WTC11 (cell line): ENCODE measurements around the gene GPR84. TPM values are rescaled to one million over a fixed set of nuclear protein-coding genes. Genes with fewer than 3 reads are reported as not detected.

Experiments used
- ATAC-seq: fragments of 200-7000 bp; cut with Tn5 transposase; 2 replicates; pipeline ENCODE4 v1.10.0; 2021; ENCODE audit warnings: mild to moderate bottlenecking, moderate library complexity
- CTCF ChIA-PET: fragments of 300-600 bp; sonication (Branson Sonifier 250); formaldehyde crosslinking; loops from one replicate; lab custom pipeline; 2021; ENCODE audit warnings: antibody characterized with exemption; lab: Charles Lee
- POLR2A ChIA-PET: fragments of 350-600 bp; sonication (Branson Sonifier 250); formaldehyde crosslinking; loops from one replicate; lab custom pipeline; 2021; ENCODE audit warnings: antibody characterized with exemption; lab: Charles Lee
- DNase-seq: peaks from one replicate; pipeline ENCODE4 v3.0.0; 2021; ENCODE audit warnings: low spot score
- H3K27ac Mint-ChIP-seq: 2 replicates; pipeline ENCODE4 v1.8.0; 2021; ENCODE audit warnings: mixed read lengths
- H3K27me3 Mint-ChIP-seq: 2 replicates; pipeline ENCODE4 v1.8.0; 2021; ENCODE audit warnings: low read depth, mild to moderate bottlenecking, moderate library complexity, mixed read lengths
- H3K36me3 Mint-ChIP-seq: 2 replicates; pipeline ENCODE4 v1.8.0; 2021; ENCODE audit warnings: mixed read lengths
- H3K4me1 Mint-ChIP-seq: 2 replicates; pipeline ENCODE4 v1.8.0; 2022; ENCODE audit warnings: mixed read lengths
- H3K4me3 Mint-ChIP-seq: 2 replicates; pipeline ENCODE4 v1.8.0; 2021; ENCODE audit warnings: mild to moderate bottlenecking, moderate library complexity, mixed read lengths
- H3K9me3 Mint-ChIP-seq: 2 replicates; pipeline ENCODE4 v1.8.0; 2021; ENCODE audit warnings: mixed read lengths
- CBFB ChIP-seq: sonication (generic); formaldehyde crosslinking; IDR thresholded peaks from 2 replicates; pipeline ENCODE4 v1.8.1; 2022; ENCODE audit warnings: mild to moderate bottlenecking, low read depth, missing genetic modification reagents
- FOXJ3 ChIP-seq: sonication (generic); formaldehyde crosslinking; IDR thresholded peaks from 2 replicates; pipeline ENCODE4 v1.9.0; 2021; ENCODE audit warnings: missing genetic modification reagents, mild to moderate bottlenecking, borderline replicate concordance
- GABPB1 ChIP-seq: sonication (generic); formaldehyde crosslinking; IDR thresholded peaks from 2 replicates; pipeline ENCODE4 v1.8.1; 2023; ENCODE audit warnings: mild to moderate bottlenecking, missing genetic modification reagents
- GRHL2 ChIP-seq: fragments of 250-450 bp; sonication (Bioruptor Pico); IDR thresholded peaks from 2 replicates; pipeline ENCODE4 v1.8.0; 2022; ENCODE audit warnings: mild to moderate bottlenecking, moderate library complexity; ENCODE audit not compliant: insufficient replicate concordance, severe bottlenecking
- HMGA2 ChIP-seq: fragments of 250-450 bp; sonication (Bioruptor Pico); IDR thresholded peaks from 2 replicates; pipeline ENCODE4 v1.4.0; 2021; ENCODE audit warnings: mild to moderate bottlenecking, moderate library complexity
- KAT7 ChIP-seq: sonication (generic); formaldehyde crosslinking; IDR thresholded peaks from 2 replicates; pipeline ENCODE4 v1.8.1; 2023; ENCODE audit warnings: missing genetic modification reagents, mild to moderate bottlenecking, borderline replicate concordance
- MXD4 ChIP-seq: fragments of 250-450 bp; sonication (Bioruptor Pico); IDR thresholded peaks from 2 replicates; pipeline ENCODE4 v1.8.0; 2021; ENCODE audit warnings: mild to moderate bottlenecking, moderate library complexity, borderline replicate concordance
- SOX15 ChIP-seq: fragments of 250-450 bp; sonication (Bioruptor Pico); IDR thresholded peaks from 2 replicates; pipeline ENCODE4 v1.9.0; 2021; ENCODE audit warnings: mild to moderate bottlenecking
- STAT6 ChIP-seq: sonication (generic); formaldehyde crosslinking; conservative IDR thresholded peaks from 2 replicates; pipeline ENCODE4 v1.8.1; 2023; ENCODE audit warnings: mild to moderate bottlenecking, low read depth, missing genetic modification reagents, moderate library complexity
- TEAD4 ChIP-seq: sonication (generic); formaldehyde crosslinking; IDR thresholded peaks from 2 replicates; pipeline ENCODE4 v1.8.0; 2022; ENCODE audit warnings: mild to moderate bottlenecking, missing genetic modification reagents
- TP53 ChIP-seq: sonication (generic); formaldehyde crosslinking; IDR thresholded peaks from 2 replicates; pipeline ENCODE4 v1.8.1; 2023; ENCODE audit warnings: mild to moderate bottlenecking, missing genetic modification reagents
- USF2 ChIP-seq: sonication (generic); formaldehyde crosslinking; IDR thresholded peaks from 2 replicates; pipeline ENCODE4 v1.8.1; 2023; ENCODE audit warnings: mild to moderate bottlenecking, missing genetic modification reagents, moderate library complexity
- ZBTB21 ChIP-seq: sonication (generic); formaldehyde crosslinking; IDR thresholded peaks from 2 replicates; pipeline ENCODE4 v1.8.1; 2023; ENCODE audit warnings: mild to moderate bottlenecking, missing genetic modification reagents, borderline replicate concordance
- ZNF121 ChIP-seq: sonication (generic); formaldehyde crosslinking; IDR thresholded peaks from 2 replicates; pipeline ENCODE4 v1.8.0; 2023; ENCODE audit warnings: missing genetic modification reagents
- ZNF232 ChIP-seq: sonication (generic); formaldehyde crosslinking; IDR thresholded peaks from 2 replicates; pipeline ENCODE4 v1.8.0; 2022; ENCODE audit warnings: mild to moderate bottlenecking, missing genetic modification reagents
- ZNF423 ChIP-seq: fragments of 250-450 bp; sonication (Bioruptor Pico); IDR thresholded peaks from 2 replicates; pipeline ENCODE4 v2.1.2; 2022; ENCODE audit warnings: mild to moderate bottlenecking, moderate library complexity
- total RNA-seq: library from RNA; stranded (reverse); gene quantifications from 3 replicates; pipeline ENCODE4 v1.2.3, GENCODE V29; 2021
- TF ChIP-seq, protein P1 (sequence below): fragments of 250-450 bp; sonication (Bioruptor Pico); IDR thresholded peaks from 2 replicates; pipeline ENCODE4 v2.1.2; 2022; ENCODE audit warnings: mild to moderate bottlenecking, moderate library complexity
- TF ChIP-seq, protein P2 (sequence below): fragments of 250-450 bp; sonication (Bioruptor Pico); conservative IDR thresholded peaks from 2 replicates; pipeline ENCODE4 v1.9.0; 2021; ENCODE audit warnings: mild to moderate bottlenecking
- TF ChIP-seq, protein P3 (sequence below): sonication (generic); formaldehyde crosslinking; IDR thresholded peaks from 2 replicates; pipeline ENCODE4 v1.8.1; 2023; ENCODE audit warnings: mild to moderate bottlenecking, moderate library complexity, missing genetic modification reagents
- TF ChIP-seq, protein P4 (sequence below): fragments of 200-600 bp; IDR thresholded peaks from 2 replicates; pipeline ENCODE4 v1.8.0; 2022; ENCODE audit warnings: antibody characterized with exemption
- TF ChIP-seq, protein P5 (sequence below): fragments of 250-450 bp; sonication (Bioruptor Pico); IDR thresholded peaks from 2 replicates; pipeline ENCODE4 v1.9.0; 2021; ENCODE audit warnings: mild to moderate bottlenecking
- TF ChIP-seq, protein P6 (sequence below): sonication (generic); formaldehyde crosslinking; IDR thresholded peaks from 2 replicates; pipeline ENCODE4 v1.8.0; 2023; ENCODE audit warnings: missing genetic modification reagents

GPR84 gene
- total RNA-seq, 1 experiment from 2014 or later, result 0.13 TPM

- TF ChIP-seq, protein P1, sequence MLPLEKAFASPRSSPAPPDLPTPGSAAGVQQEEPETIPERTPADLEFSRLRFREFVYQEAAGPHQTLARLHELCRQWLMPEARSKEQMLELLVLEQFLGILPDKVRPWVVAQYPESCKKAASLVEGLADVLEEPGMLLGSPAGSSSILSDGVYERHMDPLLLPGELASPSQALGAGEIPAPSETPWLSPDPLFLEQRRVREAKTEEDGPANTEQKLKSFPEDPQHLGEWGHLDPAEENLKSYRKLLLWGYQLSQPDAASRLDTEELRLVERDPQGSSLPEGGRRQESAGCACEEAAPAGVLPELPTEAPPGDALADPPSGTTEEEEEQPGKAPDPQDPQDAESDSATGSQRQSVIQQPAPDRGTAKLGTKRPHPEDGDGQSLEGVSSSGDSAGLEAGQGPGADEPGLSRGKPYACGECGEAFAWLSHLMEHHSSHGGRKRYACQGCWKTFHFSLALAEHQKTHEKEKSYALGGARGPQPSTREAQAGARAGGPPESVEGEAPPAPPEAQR (CRISPR knock-in tag), result no peak
- no peak for TF ChIP-seq ZNF121 (CRISPR knock-in tag)
- no peak for TF ChIP-seq MXD4 (CRISPR knock-in tag)
- no peak for TF ChIP-seq HMGA2 (CRISPR knock-in tag)
- TF ChIP-seq, protein P2, sequence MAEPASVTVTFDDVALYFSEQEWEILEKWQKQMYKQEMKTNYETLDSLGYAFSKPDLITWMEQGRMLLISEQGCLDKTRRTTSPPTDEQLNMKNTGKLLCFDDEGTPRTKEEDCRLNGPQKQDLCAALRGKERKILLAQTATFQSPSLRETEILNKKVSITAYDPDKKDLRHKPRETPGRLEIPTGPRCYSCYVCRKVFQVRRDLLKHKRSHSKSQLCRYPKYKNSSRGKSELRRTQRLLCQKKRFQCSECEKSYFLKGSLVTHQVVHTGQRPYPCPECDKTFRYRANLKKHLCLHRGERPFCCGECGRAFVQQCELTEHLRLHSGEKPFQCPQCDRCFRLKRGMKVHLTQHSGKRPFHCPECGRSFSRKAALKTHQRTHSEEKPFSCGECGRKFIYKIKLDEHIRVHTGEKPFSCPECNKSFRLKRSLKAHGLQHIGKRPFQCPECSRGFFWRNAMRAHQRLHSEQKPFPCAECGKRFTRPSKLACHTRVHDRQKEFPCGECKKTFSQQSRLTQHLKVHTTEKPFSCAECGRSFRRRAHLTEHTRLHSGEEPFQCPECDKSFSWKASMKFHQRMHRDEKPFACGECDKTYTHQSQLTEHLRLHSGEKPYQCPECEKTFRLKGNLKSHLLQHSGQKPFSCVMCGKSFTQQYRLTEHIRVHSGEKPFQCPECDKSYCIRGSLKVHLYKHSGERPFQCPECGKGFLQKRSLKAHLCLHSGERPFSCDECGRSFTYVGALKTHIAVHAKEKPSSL, result no peak
- no peak for TF ChIP-seq GRHL2 (CRISPR knock-in tag)
- TF ChIP-seq, protein P3, sequence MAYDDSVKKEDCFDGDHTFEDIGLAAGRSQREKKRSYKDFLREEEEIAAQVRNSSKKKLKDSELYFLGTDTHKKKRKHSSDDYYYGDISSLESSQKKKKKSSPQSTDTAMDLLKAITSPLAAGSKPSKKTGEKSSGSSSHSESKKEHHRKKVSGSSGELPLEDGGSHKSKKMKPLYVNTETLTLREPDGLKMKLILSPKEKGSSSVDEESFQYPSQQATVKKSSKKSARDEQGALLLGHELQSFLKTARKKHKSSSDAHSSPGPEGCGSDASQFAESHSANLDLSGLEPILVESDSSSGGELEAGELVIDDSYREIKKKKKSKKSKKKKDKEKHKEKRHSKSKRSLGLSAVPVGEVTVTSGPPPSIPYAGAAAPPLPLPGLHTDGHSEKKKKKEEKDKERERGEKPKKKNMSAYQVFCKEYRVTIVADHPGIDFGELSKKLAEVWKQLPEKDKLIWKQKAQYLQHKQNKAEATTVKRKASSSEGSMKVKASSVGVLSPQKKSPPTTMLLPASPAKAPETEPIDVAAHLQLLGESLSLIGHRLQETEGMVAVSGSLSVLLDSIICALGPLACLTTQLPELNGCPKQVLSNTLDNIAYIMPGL (CRISPR knock-in tag), result no peak
- TF ChIP-seq KAT7 (CRISPR knock-in tag), result no peak
- no peak for TF ChIP-seq USF2 (CRISPR knock-in tag)
- no peak for TF ChIP-seq ZNF423
- TF ChIP-seq, protein P4, sequence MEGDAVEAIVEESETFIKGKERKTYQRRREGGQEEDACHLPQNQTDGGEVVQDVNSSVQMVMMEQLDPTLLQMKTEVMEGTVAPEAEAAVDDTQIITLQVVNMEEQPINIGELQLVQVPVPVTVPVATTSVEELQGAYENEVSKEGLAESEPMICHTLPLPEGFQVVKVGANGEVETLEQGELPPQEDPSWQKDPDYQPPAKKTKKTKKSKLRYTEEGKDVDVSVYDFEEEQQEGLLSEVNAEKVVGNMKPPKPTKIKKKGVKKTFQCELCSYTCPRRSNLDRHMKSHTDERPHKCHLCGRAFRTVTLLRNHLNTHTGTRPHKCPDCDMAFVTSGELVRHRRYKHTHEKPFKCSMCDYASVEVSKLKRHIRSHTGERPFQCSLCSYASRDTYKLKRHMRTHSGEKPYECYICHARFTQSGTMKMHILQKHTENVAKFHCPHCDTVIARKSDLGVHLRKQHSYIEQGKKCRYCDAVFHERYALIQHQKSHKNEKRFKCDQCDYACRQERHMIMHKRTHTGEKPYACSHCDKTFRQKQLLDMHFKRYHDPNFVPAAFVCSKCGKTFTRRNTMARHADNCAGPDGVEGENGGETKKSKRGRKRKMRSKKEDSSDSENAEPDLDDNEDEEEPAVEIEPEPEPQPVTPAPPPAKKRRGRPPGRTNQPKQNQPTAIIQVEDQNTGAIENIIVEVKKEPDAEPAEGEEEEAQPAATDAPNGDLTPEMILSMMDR, result no peak
- TF ChIP-seq ZNF232 (CRISPR knock-in tag), result no peak
These were observed 36.8 kb upstream of the GPR84 start (continued) for GRCh38 chr12:54401119-54401518.

DNA sequence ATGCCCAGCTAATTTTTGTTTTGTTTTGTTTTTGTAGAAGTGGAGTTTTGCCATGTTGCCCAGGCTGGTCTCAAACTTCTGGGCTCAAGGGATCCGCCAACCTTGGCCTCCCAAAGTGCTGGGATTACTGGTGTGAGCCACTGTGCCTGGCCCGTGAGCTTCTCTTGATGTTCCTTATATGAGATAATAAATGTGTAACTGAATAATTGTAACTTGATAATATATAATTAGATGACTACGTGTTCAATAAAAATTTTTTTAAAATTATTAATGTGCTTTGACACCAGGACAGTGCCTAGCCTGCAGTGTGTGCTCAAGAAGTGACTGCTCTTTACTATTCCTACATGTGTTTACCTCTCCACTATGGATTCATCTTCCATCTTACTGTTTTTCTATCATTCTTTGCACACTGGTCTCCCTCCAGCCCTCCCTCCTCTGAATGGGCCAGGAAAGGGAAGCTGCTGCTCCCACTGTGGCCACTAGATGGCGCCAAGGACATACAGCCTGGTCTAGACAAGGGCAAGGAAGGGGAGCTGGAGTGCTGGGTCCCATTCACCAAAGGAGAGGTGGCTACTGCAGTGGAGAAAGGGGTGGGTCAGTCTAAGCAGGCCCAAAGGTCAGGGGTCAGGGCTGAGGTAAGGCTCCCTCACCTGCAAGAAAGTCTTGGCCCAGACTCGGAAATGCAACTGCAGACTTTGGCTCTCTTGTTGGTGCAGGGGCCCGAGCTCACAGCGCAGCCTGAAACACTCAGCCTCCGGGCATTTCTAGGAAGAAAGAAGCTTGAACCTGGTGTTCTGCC lies 34.9 kb upstream of the GPR84 start:
- Mint-ChIP-seq H3K4me3 (no peak overlapping the region), H3K27ac (no peak overlapping the region), H3K4me1 (peaks cover under 1% of the 10 kb centered on the region), H3K27me3 (peaks cover under 1% of the 10 kb centered on the region), H3K36me3 (peaks cover 38% of the 10 kb centered on the region), H3K9me3 (no peaks in the 10 kb centered on the region)
- POLR2A ChIA-PET, result interaction anchor here (0.5 to 1.5 kb wide), 7 partner anchors 9 to 82 kb away, joined by 3 to 5 read pairs (median 4); partner anchors contain the start of gene ITGA5
- DNase-seq, result peak; percentile 94
- CTCF ChIA-PET, result interaction anchor here (0.5 to 11.3 kb wide), 89 partner anchors 9 to 1139 kb away, joined by 3 to 361 read pairs (median 5); partner anchors contain the start of genes ATP5MC2, CBX5, COPZ1 and GTSF1
- ATAC-seq, result peak; percentile 94
- TF ChIP-seq SOX15 (CRISPR knock-in tag) (no peak), TP53 (CRISPR knock-in tag) (no peak), CBFB (CRISPR knock-in tag) (no peak), GABPB1 (CRISPR knock-in tag) (no peak), ZBTB21 (CRISPR knock-in tag) (no peak), TEAD4 (CRISPR knock-in tag) (no peak), FOXJ3 (no peak), STAT6 (no peak)
- TF ChIP-seq, protein P5, sequence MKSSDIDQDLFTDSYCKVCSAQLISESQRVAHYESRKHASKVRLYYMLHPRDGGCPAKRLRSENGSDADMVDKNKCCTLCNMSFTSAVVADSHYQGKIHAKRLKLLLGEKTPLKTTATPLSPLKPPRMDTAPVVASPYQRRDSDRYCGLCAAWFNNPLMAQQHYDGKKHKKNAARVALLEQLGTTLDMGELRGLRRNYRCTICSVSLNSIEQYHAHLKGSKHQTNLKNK (CRISPR knock-in tag), result no peak
- TF ChIP-seq, protein P1 (CRISPR knock-in tag), result no peak
- TF ChIP-seq, protein P6, sequence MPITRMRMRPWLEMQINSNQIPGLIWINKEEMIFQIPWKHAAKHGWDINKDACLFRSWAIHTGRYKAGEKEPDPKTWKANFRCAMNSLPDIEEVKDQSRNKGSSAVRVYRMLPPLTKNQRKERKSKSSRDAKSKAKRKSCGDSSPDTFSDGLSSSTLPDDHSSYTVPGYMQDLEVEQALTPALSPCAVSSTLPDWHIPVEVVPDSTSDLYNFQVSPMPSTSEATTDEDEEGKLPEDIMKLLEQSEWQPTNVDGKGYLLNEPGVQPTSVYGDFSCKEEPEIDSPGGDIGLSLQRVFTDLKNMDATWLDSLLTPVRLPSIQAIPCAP (CRISPR knock-in tag), result no peak
